HK-2 (cell line): ENCODE results near the gene SLC35D1.
"Not testable (repeated sequence)": the region's sequence is repeated elsewhere in the genome, so short reads cannot be mapped to it uniquely, and the experiment has no call there.

Experiments
- DNase-seq: peaks from one replicate; pipeline ENCODE4 v3.0.0-alpha.2; 2018; ENCODE audit not compliant: unreplicated experiment

Gene SLC35D1

DNA sequence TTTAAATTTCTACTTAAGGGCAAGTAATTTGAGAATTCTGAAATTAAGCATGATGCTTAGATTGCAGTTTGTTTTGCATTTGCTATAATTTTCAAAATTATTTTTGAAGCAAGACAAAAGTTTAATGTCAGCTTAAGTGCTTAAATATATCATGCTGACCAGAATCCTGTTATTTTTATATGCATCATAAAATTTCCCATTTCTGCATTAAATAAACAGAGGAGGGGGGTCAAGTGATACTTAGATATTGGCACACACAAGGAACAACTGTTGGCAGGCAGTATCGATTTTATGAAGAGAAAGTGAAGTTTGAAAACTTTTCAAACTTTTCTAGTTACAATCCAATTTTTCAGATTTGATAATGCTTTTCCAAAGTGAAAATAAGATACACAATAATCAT, 68.1 kb downstream of the SLC35D1 start:
- no peak for DNase-seq

DNA sequence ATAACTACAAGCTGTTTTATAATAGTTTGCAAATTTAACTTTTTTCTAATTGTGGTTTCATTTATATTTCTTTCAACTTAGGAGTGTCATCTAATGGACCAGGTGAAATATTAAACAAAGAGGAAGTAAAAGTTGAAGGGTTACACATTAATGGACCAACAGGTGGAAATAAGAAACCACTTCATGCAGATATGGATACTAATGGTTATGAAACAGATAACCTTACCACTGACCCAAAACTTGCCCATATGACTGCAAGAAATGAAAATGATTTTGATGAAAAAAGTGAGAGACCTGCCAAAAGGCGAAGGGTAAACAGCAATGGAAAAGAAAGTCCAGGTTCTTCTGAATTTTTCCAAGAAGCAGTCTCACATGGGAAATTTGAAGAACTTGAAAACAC, 69.5 kb downstream of the SLC35D1 start:
- no peak for DNase-seq

DNA sequence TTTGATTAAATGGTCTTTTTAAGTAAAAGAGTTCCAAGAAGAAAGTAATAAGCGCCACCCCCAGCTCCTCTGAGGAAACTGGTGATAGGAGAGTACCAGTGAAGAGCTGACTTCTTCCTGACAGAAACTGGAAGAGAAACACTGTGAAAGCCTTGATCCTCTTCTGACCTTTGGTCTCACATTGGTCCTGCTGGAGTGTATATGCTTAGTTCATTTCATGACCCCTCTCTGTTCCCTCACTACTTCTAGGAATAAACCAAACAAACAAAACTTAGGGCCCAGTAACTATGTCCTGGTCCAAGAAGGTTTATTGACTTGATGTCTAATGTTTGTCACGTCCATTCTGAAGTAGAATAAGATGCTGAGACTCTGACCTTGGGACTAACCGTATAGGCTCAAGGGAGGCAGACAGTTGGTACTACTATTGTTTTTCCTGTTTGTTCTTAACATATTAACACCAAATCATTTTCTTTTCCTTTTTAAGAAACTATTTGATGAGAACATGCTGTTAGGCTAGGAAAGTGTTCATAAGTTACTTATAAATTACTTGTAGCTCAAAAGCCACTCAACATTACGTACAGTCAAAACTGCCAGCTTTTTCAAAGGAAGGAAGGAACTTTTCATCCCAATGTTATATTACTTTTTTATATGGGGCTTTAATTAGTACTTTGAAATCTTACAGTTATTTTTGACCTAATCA, 71.2 kb downstream of the SLC35D1 start:
- no peak for DNase-seq

DNA sequence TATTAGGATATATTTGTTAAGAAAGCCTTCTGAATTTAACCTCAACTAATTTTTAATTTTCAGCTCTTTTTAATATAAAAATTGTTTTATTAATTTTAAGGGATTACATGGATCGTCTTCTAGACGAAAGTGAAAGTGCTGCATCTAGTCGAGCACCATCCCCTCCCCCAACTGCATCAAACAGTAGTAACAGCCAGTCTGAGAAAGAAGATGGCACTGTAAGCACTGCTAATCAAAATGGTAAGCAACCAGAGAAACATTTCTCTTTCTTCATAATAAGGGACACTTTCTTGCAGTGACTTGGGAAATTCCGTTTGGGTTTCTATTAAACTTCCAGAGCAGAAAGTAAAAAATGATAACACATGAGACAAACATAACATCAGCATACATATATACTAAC, 72.3 kb downstream of the SLC35D1 start:
- DNase-seq: no peak

DNA sequence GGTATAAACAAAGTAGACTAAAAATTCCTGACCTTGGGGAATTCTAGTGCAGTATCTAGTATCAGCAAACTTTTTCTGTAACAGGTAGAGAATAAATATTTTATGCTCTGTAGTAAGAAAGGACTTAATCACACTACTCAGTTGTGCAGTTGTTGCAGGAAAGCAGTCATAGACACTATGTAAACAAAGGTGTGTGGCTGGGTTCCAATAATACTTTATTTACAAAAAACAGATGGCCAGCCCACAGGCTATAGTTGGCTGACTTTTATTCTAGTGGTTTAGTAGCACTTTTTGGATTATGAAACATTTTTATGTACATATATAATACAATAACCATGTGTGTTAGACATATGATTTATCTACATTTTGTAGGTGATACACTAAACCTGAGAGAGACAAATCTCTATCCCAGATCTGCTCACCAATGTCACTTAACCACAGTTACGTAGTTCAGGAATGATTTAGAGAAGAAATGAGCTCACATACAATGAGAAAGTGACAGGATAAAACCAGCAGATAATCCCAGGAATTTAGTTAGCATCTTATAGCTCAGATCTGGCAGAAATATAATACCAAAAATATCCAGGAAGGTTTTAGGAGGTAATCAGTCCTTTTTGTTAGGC, 73.1 kb downstream of the SLC35D1 start:
- DNase-seq: no peak

DNA sequence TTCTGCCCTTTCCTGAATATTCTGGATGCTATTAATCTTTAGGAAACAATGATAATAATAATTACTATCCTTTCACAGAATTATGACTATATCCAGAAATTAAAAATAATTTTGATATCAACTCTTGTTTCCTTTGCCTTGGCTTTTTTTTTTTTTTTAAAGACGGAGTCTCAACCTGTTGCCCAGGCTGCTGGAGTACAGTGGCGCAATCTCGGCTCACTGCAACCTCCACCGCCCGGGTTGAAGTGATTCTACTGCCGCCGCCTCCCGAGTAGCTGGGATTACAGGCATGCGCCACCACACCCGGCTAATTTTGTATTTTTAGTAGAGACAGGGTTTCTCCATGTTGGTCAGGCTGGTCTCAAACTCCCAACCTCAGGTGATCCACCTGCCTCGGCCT, 74.3 kb downstream of the SLC35D1 start:
- DNase-seq: not testable (repeated sequence)

DNA sequence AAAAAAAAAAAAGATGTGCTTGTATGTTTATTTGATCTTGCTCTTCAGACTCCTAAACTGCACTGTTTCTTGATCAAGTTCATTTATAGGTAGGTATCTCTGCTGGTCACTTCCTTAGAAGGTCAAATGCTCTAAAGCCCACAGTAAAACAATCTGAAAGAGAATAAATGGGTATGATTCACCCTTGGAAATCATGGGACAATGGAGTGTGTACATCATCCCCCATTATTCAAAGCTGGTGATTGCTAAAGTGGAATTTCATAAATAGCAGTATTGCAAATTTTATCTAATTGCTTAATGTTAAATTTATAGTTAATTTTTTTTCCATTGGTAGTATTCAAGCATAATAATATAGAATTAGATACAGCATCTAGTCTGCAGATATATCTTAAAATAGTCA, 75.7 kb downstream of the SLC35D1 start:
- no peak for DNase-seq

DNA sequence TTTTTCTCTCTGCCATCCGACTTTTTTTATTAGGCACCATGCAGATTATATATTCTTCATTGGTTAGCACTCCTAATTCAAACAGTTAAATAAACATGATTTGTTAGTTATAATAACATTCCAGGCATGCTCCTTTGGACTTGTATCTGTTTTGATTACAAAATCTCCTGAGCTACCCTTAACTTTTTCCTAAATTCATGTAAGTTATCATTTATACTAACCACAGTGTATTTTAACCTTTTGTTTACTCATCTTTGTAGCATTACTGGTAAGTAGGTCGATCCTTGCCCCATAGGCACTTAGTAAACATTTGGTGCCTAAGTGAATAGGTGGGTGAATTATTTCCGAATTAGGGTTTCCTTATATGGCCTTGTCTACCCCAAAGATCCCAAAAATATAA, 85.4 kb downstream of the SLC35D1 start:
- DNase-seq: no peak

DNA sequence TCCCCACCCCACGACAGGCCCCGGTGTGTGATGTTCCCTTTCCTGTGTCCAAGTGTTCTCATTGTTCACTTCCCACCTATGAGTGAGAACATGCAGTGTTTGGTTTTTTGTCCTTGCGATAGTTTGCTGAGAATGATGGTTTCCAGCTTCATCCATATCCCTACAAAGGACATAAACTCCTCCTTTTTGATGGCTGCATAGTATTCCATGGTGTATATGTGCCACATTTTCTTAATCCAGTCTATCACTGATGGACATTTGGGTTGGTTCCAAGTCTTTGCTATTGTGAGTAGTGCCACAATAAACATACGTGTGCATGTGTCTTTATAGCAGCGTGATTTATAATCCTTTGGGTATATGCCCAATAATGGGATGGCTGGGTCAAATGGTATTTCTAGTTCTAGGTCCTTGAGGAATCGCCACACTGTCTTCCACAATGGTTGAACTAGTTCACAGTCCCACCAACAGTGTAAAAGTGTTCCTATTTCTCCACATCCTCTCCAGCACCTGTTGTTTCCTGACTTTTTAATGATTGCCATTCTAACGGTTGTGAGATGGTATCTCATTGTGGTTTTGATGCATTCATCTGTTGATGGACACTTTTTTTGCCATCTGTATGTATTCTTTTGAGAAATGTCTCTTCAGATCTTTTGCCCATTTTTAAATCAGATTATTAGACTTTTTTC, 87.6 kb downstream of the SLC35D1 start:
- not testable (repeated sequence) for DNase-seq

DNA sequence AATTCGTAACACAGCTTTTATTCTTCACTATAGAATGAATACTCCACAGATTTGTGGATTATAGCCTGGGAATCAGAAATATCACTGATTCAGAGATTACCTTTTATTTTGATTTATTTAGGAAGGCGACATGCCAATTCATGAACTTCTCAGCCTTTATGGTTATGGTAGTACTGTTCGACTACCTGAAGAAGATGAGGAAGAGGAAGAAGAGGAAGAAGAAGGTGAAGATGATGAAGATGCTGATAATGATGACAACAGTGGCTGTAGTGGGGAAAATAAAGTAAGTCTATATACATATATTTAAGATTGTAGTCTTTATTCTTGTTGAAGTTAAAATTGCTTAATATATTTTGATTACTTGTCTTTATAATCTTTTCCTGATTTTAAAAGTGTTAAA, 96.0 kb downstream of the SLC35D1 start:
- DNase-seq: no peak

DNA sequence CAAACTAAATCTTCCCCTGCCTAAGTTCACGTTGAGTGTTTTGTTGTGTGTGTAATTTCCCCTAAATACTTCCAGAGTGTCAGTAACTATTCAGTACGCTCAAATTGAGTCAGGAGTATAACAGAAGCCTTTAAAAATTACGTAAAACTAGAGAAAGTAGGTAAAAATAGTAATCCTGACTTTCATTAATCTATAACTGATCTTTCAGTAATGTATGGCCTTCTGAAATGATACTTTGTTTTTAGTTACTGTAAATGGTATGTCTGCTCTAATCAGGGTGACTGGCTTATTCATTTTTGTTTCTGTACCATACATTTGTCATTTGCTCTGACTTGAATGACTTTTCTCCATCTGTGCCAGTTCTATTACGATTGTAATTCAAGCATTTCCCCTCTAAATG, 99.7 kb downstream of the SLC35D1 start:
- DNase-seq: no peak

DNA sequence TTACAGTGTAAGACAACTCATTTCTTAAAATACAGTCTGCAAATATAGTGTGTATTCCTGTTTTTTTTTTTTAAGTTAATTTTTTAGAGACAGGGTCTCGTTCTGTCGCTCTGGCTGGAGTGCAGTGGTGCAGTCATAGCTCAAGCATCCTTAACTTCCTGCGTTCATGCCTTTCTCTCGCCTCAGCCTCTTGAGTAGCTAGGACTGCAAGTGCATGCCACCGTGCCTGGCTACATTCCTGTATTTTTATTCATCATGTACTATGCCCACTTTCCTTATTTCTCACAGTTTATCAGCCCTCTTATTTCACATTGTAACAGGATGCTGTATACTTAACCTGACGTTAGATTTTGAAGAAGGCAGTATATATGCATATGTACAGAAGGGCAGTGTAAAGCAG, 102.4 kb downstream of the SLC35D1 start:
- peak; percentile 53 for DNase-seq
